Hippocampal formation (tissue), 2 donors: ENCODE data around the gene GDF15.

ENCODE experiments used
- DNase-seq, 2 donors: peaks; one replicate each; lab custom pipeline; 2025; lab: John Stamatoyannopoulos, UW

GDF15 gene

DNA sequence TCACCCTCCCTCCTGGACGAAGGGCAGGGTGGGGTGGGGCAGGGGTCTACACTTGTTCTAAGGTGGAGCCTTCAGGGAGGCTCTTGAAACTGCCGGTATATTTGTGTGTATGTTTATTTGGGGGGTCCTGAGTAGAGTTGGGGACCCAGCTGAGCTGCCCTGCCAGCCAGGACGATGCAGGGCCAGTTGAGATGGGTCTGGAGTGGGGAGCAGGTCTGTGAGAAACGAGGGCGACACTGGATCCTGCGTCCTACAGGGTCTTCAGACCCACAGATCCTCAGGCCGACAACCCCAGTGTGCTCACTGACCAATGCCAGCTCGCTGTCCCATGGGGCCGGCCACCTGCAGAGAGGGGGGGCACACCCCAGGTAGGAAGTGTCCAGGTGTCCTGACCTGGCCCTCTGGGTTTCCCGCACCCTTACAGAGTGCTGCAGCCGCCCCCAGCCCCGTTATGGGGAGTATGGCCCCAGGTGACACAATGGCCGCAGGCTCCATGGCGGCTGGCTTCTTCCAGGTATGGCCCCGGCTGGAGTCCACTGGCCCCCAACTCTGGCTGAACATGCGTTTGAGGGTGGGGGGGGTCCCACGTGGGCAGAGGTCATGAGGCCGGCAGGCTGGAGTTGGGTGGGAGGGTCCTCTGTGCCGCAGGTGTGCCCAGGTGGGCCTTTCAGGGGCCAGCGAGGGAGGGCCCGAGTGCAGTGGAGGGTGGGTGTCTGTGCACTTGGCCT, 44.6 kb downstream of the GDF15 start:
- DNase-seq, result no peak

DNA sequence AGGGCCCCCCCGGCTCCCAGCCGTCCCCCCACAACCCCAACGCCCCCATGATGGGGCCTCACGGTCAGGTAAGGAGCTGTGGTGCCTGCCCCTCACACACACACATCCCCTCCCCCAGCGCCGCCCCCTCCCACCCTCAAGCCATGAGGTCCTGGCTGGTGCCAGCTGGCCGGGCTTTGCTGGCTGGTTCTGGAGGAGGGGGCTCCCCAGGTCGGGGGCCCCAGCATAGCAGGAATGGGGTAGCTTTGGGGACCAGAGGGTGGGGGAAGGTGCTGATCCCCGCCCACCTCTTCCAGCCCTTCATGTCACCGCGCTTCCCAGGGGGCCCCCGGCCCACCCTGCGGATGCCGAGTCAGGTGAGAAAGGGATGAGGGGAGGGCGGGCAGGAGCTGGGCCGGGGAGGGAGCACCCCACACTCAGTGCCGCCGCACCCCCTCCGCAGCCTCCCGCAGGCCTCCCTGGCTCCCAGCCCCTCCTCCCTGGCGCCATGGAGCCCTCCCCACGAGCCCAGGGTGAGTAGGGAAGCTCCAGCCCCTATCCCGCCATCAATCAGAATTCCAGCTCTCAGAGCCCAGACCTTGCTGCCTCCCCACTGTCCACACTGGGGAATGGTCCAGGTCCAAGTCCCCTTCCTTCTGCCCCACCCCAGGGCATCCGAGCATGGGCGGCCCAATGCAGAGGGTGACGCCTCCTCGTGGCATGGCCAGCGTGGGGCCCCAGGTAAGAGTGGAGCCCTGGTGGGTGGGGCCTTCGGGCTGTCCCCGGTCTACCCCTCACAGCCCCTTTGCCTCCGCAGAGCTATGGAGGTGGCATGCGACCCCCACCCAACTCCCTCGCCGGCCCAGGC, 45.6 kb downstream of the GDF15 start:
- no peak for DNase-seq

- DNase-seq, result no peak
Observed at GRCh38 chr19:18432275-18433014, 46.5 kb downstream of the GDF15 start.

- no peak for DNase-seq
Observed at GRCh38 chr19:18433015-18433691, 47.2 kb downstream of the GDF15 start.

DNA sequence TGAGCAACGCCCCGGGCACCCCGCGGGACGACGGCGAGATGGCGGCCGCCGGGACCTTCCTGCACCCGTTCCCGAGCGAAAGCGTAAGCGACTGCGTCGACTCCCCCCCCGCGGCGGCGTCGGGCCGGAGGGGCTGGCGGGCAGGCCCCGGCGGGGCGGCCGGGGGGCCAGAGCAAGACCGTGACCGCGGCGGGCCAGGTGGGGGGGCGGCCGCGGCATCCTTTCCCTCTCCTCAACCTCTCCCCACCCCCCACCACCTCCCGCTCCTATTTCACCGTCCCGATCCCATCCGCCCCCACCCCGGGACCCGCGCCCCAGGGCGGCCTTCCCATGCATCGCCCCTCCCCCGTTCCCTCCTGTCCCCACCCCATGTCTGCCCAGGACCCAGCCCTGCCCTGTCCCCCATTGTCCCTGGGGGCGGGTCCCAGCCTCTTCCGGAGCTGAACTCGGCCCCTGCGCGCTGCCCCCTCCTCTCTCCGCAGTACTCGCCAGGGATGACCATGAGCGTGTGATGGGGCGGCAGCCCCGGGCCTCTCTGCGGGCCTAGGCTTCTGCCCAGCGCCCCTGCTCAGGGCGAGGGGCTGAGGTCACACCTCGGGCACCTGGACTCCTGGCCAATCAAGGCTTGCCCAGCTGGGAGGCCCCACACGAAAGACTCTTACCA, 47.9 kb downstream of the GDF15 start:
- DNase-seq, result no peak

GRCh38 chr19:18434411-18435175, 48.6 kb downstream of the GDF15 start:
- no peak for DNase-seq

DNA sequence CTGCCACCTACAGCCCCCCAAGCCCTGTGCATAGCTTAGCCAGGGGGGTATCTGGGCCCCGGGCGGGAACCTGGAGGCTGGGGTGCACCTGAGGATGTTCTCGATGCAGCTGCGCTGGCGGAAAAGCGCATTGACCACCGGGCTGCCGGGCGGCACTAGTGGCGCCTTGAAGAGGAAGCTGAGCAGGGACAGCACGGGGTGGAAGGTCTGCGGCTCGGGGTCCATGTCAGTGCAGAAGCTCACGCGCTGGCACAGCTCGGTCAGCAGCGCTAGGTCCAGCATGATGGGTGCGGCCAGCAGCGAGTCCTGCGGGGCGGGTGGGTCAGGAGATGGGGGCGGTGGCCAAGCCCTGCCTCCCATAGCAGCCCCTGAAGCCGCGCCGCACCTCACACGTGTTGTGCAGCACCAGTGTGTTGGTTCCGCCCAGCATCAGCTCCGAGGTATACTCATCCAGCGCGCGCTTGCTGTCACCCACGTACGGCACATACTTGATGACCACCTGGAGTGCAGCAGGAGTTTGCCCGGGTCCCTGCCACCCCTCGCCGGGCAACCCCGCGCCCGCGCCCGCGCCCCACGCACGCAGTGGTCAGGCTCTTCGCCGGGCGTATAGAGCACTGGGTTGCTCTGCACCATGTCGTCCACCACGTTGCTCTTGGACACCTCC, 49.4 kb downstream of the GDF15 start:
- DNase-seq, result no peak

DNA sequence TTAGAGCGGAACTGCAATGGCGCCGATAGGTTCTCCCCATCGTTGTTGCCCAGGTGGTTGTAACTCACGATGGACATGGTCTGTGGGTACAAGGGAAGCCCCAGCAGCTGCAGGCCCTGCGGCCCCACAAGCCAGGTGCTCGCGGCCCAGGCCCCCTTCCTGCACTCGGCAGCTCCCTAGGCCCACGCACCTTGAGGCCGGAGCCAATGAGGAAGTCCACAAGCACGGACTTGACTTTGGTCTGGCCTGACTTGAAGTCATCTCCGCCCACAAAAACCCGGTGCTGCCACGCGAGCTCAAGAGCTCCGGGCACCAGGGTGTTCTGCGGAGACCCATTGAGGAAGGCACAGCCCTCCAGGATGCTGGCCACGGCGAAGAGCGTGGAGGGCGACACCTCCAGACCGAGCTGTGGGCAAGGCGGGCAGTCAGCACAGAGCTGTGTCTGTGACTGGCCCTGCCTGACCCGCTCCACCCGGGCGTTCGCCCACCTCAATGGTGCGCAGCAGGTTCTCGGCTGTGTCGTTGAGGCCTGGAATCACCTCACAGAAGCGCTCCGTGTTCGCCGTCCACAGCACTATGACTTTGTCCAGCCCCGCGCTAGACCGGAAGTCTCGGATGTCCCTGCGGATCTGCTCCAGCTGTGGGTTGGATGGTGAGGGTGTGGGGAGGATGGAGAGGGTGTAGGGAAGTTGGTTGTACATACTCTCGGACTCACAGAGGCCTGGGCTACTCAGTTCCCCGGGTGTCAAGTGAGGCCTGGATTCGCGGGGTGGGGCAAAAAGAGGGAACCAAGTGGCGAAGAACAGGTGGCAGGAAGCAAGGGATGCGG, 50.1 kb downstream of the GDF15 start:
- DNase-seq, result no peak

DNA sequence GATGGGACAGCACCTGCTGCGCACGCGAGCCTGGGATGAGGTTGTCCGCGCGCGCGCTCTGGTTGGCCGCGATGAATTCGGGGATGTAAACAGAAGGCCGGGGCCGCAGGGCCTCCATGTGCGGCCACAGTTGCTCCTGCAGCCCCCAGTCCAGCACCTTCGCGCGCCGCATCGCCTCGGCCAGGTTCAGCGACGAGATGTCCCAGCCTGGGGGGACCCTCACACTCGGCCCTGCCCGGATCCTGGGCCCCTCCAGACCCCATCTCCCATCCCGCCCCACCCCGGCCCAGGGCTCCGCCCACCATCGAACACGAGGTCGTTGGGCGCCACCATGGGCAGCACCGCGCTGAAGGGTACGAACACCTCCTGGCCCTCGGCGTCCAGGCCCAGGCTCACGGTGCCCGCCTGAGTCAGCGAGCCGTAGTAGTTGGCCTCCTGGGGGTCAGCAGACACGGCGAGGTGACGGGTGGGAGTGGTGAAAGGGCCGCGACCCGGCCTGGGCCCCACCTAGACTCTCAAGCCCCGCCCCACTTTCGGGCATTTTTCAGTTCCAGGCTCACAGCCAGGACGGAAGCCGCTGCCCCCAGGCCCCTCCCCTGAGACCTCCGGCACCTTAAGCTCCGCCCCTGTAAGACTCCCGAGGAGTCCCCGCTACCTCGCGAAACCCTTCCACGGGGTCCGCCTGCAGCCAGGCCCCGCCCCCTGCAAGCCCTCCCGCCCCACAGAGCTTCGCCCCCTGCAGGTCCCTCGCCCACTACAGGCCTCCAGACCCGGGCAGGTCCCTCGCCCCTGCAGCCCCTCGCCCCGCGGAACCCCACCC, 50.9 kb downstream of the GDF15 start:
- DNase-seq, result peak in 1 of 2 donors; percentile 31

GRCh38 chr19:18437491-18438330, 51.8 kb downstream of the GDF15 start, which contains the start of gene ISYNA1:
Gene ISYNA1, minus strand, starts transcription at chr19:18438133. Its CDS starts 154 bp downstream, at chr19:18437979.
- no peak for DNase-seq

DNA sequence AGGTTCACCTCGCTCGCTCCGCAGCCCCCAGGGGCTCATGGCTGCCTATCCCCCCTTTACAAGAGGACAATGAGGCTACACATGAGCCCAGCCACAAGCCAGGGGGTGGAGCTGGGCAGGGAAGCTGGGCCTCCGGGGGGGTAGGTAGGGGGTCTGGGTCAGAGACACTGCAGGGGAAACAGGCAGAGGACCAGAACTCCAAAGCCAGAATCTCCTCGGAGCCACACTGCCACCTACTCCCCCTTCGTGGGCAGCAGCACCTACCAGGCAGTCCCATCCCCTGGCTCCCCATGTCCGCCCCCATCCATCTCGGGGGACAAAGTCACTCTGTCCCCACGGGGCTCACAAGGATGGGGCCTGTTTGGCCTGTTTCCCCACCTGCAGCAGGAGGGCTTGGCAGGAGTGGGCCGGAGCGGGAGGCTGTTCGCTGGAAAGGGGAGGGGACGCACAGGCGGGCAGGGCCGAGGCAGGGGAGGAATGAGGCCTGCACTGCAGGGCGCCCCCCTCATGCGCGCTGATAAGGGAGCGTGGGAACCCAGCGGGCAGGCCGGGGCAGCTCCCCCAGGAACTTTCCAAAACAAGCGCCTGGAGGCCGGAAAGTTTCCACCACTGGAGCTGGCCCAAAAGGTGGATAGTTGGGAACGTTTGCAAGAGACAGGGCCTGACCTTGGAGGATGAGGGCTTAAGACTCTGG, 52.5 kb downstream of the GDF15 start:
- no peak for DNase-seq
